Measurements from ENCODE around the gene COMMD1.
"Not testable (repeated sequence)": the region's sequence is repeated elsewhere in the genome, so short reads cannot be mapped to it uniquely, and the experiment has no call there.

Gene COMMD1

GRCh38 chr2:61966087-61966727 is 60.7 kb downstream of the COMMD1 start:
- DNase-seq (ENCODE audit: low spot score), result no peak

- DNase-seq (ENCODE audit: low spot score), result no peak
Observed at GRCh38 chr2:61967262-61967661, 61.8 kb downstream of the COMMD1 start.

DNA sequence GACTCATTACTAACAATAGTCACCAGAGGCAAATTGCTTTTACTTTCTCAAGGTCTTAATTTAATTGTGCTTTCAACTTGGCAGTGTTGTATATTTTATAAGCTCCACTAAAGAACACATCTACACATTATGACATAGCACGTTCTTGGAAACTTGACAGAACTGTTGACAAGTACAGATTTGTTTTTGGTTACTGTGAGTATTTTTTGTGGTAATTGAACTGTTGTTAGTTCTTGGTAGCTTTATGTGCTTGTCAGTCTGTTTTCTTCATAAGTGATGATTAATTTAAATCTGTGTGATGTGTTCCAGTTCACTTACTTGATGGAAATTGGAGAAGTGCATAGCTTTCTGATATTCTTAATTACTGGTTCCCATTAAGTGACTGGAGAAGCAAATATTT is 63.9 kb downstream of the COMMD1 start:
- no peak for DNase-seq (ENCODE audit: low spot score)

DNA sequence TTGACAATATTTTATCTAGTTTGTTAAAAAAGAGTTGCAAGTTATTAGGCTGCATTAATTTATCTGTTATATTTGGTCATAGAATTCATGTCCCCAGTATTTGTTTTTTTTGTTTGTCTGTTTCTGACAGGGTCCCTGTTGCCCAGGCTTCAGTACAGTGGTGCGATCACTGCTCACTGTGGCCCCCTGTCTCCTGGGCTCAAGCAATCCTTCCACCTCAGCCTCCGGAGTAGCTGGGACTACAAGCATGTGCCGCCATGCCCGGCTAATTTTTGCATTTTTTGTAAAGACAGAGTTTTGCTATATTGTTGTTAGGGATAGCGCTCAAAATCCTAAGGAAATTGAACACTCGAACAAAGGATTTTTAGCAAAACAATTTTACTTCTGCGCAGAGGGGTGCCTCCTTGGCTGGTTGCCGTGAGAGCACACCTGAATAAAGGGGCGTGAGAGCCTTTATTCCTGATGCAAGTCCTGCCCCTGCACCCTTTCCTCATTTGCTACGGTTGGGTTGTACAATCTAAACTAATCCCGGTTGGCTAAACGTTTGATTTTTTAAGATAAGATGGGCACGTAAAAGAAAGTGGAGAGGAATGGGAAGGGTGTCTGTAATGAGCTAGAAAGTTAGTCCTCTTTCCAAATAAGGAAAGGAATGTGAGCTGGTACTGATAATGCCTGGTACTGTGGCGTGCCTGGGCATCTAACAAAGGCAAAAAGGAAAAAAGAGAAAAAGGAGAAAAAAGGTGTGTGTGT is 65.5 kb downstream of the COMMD1 start:
- no peak for DNase-seq (ENCODE audit: low spot score)

DNA sequence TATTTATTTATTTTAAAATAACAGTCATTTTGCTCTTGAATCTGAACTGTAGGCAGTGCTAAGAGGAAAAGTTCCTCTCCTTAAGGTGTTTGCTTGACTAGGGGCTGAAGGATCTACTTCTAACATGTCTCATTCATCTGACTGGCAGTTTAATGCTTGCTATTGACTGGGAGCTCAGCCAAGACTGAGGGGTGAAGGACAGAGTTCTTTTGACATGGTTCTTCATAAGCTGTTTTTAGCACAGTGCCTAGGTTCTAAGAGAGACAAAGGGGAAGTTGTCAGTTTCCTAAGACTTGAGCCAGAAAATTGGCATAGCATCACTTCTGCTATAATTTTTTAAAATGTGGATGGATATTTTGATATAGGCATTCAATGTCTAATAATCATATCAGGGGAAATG is 73.0 kb downstream of the COMMD1 start:
- DNase-seq (ENCODE audit: low spot score), result no peak

- no peak for DNase-seq (ENCODE audit: low spot score)
Observed at GRCh38 chr2:61980758-61981157, 75.3 kb downstream of the COMMD1 start.

DNA sequence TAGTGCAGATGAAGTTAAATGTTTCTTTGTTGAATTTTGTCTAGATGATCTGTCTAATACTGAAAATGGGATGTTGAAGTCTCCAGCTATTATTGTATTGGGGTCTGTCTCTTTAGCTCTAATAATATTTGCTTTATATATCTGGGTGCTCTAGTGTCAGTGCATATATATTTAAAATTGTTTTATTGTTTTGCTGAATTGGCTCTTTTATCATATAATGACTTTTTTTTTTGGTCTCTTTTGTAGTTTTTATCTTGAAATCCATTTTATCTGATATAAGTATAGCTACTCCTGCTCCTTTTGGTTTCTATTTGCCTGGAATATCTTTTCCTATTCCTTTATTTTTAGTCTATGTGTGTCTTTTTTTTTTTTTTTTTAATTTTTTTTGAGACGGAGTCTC is 79.2 kb downstream of the COMMD1 start:
- no peak for DNase-seq (ENCODE audit: low spot score)

GRCh38 chr2:61988462-61989366 is 83.2 kb downstream of the COMMD1 start:
- DNase-seq (ENCODE audit: low spot score), result no peak

GRCh38 chr2:61993422-61994024 is 88.0 kb downstream of the COMMD1 start:
- peak; percentile 53 for DNase-seq (ENCODE audit: low spot score)

GRCh38 chr2:61994531-61994930 is 89.1 kb downstream of the COMMD1 start:
- no peak for DNase-seq (ENCODE audit: low spot score)

DNA sequence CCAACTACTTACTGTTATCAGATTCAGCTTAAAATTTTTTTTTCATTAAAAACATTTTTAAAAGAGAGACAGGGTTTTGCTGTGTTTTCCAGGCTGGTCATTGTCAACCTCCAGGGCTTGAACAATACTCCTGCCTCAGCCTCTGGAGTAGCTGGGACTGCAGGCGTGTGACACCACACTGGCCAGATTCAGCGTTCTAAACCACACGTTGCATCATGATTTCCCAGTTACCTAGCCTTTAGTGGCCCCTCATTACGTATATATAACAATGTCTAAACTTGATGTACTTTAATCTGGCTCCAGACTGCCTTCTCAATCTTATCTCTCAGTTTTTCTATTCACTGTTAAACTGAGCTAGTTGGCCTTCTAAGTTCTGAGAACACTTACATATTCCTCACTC is 89.6 kb downstream of the COMMD1 start:
- no peak for DNase-seq (ENCODE audit: low spot score)

- peak; percentile 12 for DNase-seq (ENCODE audit: low spot score)
Observed at GRCh38 chr2:61995515-61995914, 90.0 kb downstream of the COMMD1 start.

DNA sequence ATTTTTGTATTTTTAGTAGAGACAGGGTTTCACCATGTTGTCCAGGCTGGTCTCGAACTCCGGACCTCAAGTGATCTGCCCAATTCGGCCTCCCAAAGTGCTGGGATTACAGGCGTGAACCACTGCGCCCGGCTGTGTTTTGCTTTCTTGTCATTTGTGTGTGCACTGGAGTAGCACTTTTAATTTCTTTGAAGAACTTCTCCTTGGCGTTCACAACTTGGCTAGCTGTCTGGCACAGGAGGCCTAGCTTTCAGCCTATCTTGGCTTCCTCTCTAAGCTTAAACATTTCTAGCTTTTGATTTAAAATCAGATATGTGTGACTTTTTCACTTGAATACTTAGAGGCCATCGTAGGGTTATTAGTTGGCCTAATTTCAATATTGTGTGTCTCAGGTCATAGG is 93.0 kb downstream of the COMMD1 start:
- DNase-seq (ENCODE audit: low spot score), result no peak

DNA sequence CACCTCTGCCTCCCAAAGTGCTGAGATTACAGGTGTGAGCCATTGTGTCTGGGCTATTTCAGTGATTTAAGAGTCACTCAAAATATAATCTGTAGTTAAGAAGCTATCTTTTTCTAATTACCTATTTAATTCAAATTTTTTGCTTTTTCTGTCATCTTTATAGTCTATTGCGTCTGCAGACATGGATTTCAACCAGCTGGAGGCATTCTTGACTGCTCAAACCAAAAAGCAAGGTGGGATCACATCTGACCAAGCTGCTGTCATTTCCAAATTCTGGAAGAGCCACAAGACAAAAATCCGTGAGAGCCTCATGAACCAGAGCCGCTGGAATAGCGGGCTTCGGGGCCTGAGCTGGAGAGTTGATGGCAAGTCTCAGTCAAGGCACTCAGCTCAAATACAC is 95.1 kb downstream of the COMMD1 start:
- DNase-seq (ENCODE audit: low spot score), result no peak

- no peak for DNase-seq (ENCODE audit: low spot score)
Observed at GRCh38 chr2:62001431-62001830, 96.0 kb downstream of the COMMD1 start.

GRCh38 chr2:62004428-62004827 is 99.0 kb downstream of the COMMD1 start:
- not testable (repeated sequence) for DNase-seq (ENCODE audit: low spot score)

DNA sequence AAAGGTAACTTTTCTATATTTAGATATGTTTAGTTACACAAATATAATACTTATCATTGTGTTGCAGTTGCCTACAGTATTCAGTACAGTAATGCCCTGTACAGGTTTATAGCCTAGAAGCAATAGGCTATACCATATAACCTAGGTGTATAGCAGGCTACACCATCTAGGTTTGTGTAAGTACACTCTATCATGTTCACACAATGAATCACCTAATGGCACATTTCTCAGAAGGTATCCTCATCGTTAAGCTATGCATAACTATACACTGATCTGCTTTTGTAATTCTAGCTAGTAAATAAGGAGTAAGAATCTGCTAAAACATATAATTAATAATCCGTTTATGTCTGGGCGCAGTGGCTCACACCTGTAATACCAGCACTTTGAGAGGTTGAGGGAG is 102.1 kb downstream of the COMMD1 start:
- no peak for DNase-seq (ENCODE audit: low spot score)

- DNase-seq (ENCODE audit: low spot score), result peak; percentile 24
Observed at GRCh38 chr2:62010632-62011256, 105.3 kb downstream of the COMMD1 start.

- no peak for DNase-seq (ENCODE audit: low spot score)
Observed at GRCh38 chr2:62013641-62014040, 108.2 kb downstream of the COMMD1 start.

DNA sequence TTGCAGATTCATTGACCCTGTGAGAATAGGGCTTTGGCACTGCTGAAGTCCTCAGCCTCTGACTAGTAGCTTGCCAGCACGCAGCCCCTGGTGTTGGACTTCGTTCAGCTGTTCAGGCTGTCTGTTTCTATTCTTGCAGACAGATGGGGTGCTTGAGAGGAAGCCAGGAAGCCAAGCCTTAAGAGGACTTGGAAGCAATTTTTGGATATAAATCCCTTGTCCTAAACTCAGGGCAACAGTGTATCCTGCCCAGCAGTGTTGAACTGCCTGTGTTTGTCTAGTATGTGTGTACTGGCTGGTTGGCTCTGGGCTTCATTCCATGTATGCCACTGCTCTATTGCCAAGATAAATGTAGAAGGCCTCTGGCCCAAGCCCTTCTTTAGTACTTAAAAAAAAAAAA is 108.6 kb downstream of the COMMD1 start:
- peak; percentile 5 for DNase-seq (ENCODE audit: low spot score)

GRCh38 chr2:62016957-62017356 is 111.5 kb downstream of the COMMD1 start:
- DNase-seq (ENCODE audit: low spot score), result no peak

- DNase-seq (ENCODE audit: low spot score), result no peak
Observed at GRCh38 chr2:62029910-62030309, 124.4 kb downstream of the COMMD1 start.
